Skeletal muscle tissue (tissue), 4 donors: ENCODE results near the gene FBXO4. TPM values are rescaled to one million over a fixed set of nuclear protein-coding genes. Genes with fewer than 3 reads are reported as not detected.
"Not testable (repeated sequence)": the region's sequence is repeated elsewhere in the genome, so short reads cannot be mapped to it uniquely, and the experiment has no call there.

Source experiments
- H3K27ac ChIP-seq: one replicate; pipeline ENCODE4 v1.7.0; 2013; ENCODE audit warnings: mild to moderate bottlenecking, low read depth, low read length, inconsistent platforms
- H3K27me3 ChIP-seq, 3 donors: one replicate each; pipeline ENCODE4 v1.7.0; 2013; ENCODE audit warnings: low read length in 3 of 3; ENCODE audit not compliant: control insufficient read depth in 3 of 3, insufficient read depth in 3 of 3
- H3K36me3 ChIP-seq, 3 donors: one replicate each; pipeline ENCODE4 v1.7.0; 2013; ENCODE audit warnings: low read length in 3 of 3; ENCODE audit not compliant: control insufficient read depth in 3 of 3, insufficient read depth in 3 of 3
- H3K4me1 ChIP-seq, 3 donors: one replicate each; pipeline ENCODE4 v1.7.0; 2013; ENCODE audit warnings: low read length in 3 of 3, mild to moderate bottlenecking in 3 of 3; ENCODE audit not compliant: control insufficient read depth in 3 of 3, insufficient read depth in 3 of 3
- H3K4me3 ChIP-seq, 3 donors: one replicate each; pipeline ENCODE4 v1.7.0; 2013; ENCODE audit warnings: low read length in 3 of 3
- H3K9ac ChIP-seq, 3 donors: one replicate each; pipeline ENCODE4 v1.7.0; 2013; ENCODE audit warnings: low read length in 3 of 3, mild to moderate bottlenecking in 3 of 3, moderate library complexity in 2 of 3, low read depth in 1 of 3
- H3K9me3 ChIP-seq, 3 donors: one replicate each; pipeline ENCODE4 v1.7.0; 2013; ENCODE audit warnings: low read length in 3 of 3; ENCODE audit not compliant: control insufficient read depth in 3 of 3
- total RNA-seq: library from RNA; depleted of rRNA; stranded (reverse); fragments of >200 nt; gene quantifications from one replicate; pipeline ENCODE4 v1.2.3, GENCODE V29; 2014
- donor health status: Osteomylitis.

Gene FBXO4
- total RNA-seq, 1 donor from 2014 or later = 8.4 TPM

- Histone ChIP-seq H3K4me1 (peaks cover 5 to 8% (median 6%) of the 10 kb centered on the region in 3 donors), H3K9ac (no peak overlapping the region), H3K27me3 (no peaks in the 10 kb centered on the region), H3K36me3 (peaks cover 13 to 37% (median 27%) of the 10 kb centered on the region in 3 donors), H3K4me3 (no peak overlapping the region), H3K9me3 (no peaks in the 10 kb centered on the region), H3K27ac (no peak overlapping the region)
Observed at GRCh38 chr5:41921166-41921565, 3.9 kb upstream of the FBXO4 start.

- Histone ChIP-seq H3K27ac (no peak overlapping the region), H3K9ac (no peak overlapping the region), H3K36me3 (peaks cover 13 to 35% (median 24%) of the 10 kb centered on the region in 3 donors), H3K4me3 (no peak overlapping the region), H3K4me1 (peaks cover 5 to 8% (median 6%) of the 10 kb centered on the region in 3 donors), H3K27me3 (no peaks in the 10 kb centered on the region), H3K9me3 (no peaks in the 10 kb centered on the region)
Observed at GRCh38 chr5:41921874-41922273, 3.2 kb upstream of the FBXO4 start.

DNA sequence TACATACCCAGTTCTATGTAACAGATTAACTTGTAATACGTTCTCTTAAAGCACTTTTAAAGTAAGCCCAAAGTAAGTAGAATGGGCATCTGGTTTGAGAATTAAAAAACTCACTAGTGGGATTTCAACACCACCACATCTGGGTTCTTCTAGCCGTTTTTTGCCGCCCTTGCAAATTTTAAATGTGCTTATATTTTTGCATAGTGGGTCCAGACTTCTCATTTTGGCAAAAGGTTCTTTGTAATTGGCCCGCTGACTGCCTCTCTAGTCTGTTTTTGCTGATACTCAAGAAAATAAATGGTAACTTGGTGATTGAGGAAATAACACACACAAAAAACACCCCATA is 582 bp upstream of the FBXO4 start:
- peak overlapping the region; percentile 70 to 94 (median 85) for H3K4me3 ChIP-seq
- H3K9ac ChIP-seq = peak overlapping the region; percentile 89 to 95 (median 91)
- H3K36me3 ChIP-seq = peaks cover 4 to 18% (median 4%) of the 10 kb centered on the region in 3 donors

DNA sequence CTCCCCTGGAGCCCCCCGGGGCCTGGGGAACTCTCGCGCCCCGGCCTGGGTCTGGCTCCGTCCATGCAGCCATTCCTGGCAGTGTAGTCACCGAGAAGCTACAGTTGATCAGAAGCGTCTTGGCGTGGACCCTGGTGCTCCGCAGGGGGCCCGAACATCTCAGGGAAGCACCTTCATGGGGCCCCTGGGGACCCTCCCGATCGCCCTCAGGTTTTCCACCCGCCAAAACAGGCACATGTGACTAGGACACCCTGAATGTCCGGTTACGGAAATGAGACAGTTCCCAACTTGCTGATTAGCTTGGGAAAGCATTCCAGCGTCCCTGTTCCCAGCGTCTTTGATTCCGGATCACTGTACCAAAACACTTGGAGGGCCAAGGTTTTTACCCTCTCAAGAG is 472 bp downstream of the FBXO4 start:
- H3K27ac ChIP-seq = peak overlapping the region; percentile 93
- H3K27me3 ChIP-seq = no peaks in the 10 kb centered on the region
- H3K9ac ChIP-seq = peak overlapping the region; percentile 89 to 95 (median 91)
- peaks cover 0 to 16% (median 2%) of the 10 kb centered on the region in 3 donors for H3K36me3 ChIP-seq
- peak overlapping the region; percentile 70 to 94 (median 85) for H3K4me3 ChIP-seq
- no peaks in the 10 kb centered on the region for H3K9me3 ChIP-seq
- H3K4me1 ChIP-seq = peaks cover 5 to 8% (median 6%) of the 10 kb centered on the region in 3 donors

More for the DNA sequence above, 582 bp upstream of the FBXO4 start:
- H3K27ac ChIP-seq = peak overlapping the region; percentile 93
- no peaks in the 10 kb centered on the region for H3K27me3 ChIP-seq
- peaks cover 5 to 8% (median 6%) of the 10 kb centered on the region in 3 donors for H3K4me1 ChIP-seq
- no peaks in the 10 kb centered on the region for H3K9me3 ChIP-seq

DNA sequence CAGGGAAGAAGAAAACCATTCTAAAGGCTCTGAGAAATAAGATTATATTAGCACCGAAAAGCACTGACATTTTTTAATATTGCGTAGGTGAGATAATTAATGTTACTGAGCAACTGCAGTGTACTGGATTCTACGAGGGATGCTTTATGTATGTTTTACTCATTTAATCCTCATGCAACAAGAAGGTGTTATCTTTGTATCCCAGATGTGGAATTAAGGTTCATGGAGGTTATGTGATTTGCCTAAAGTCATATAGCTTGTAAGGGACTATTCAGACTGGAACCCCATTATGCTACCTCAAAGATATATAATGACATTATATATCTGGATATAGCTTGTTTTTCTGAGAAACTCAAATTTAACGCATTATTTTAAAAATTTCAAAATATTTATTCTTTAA is 2.5 kb downstream of the FBXO4 start:
- Histone ChIP-seq H3K9me3 (no peaks in the 10 kb centered on the region), H3K4me1 (peaks cover 5 to 8% (median 6%) of the 10 kb centered on the region in 3 donors), H3K36me3 (peaks cover under 1 to 12% (median 2%) of the 10 kb centered on the region in 3 donors), H3K27me3 (no peaks in the 10 kb centered on the region), H3K9ac (no peak overlapping the region), H3K27ac (no peak overlapping the region), H3K4me3 (no peak overlapping the region)

DNA sequence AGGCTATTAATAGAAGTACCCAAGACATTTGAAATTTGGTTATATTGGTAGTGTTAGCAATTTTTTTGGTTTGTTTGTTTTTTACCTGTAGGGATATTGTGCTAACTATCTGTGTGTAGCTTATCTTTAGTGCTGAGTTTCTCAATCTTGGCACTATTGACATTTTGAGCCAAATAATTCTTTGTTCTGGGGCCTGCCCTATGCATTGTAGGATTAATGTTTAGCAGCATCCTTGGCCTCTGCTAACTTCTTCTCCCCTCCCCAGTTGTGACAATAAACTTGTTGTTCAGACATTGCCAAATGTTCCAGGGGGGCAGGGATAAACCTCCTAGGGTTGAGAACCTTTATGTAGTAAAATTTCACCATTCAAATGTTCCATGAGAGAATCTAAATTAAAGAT is 4.0 kb downstream of the FBXO4 start:
- no peaks in the 10 kb centered on the region for H3K9me3 ChIP-seq
- no peak overlapping the region for H3K4me3 ChIP-seq
- H3K27me3 ChIP-seq = no peaks in the 10 kb centered on the region
- H3K9ac ChIP-seq = no peak overlapping the region
- no peak overlapping the region for H3K27ac ChIP-seq
- peaks cover 5 to 8% (median 6%) of the 10 kb centered on the region in 3 donors for H3K4me1 ChIP-seq
- H3K36me3 ChIP-seq = peaks cover 2 to 15% (median 4%) of the 10 kb centered on the region in 3 donors

DNA sequence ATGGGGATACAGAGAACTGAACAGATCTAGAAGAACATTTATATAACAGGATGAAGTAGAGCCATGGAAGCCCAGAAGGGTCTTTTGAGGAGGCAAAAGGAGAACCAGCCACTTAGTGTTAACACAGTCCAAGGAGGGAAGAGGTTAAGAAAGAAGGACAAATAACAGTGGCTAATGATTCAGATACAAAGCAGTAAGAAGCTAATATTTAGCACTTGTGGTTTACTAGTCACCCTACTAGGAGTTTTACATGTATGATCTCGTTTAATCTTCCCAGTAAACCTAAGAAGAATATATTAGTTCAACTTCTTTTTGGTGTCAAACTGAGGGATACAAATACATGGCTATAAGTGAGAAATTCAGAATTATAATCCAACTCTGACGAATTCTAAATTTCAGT is 7.7 kb downstream of the FBXO4 start:
- Histone ChIP-seq H3K4me3 (no peak overlapping the region), H3K9me3 (no peaks in the 10 kb centered on the region), H3K27ac (no peak overlapping the region), H3K9ac (no peak overlapping the region), H3K27me3 (no peaks in the 10 kb centered on the region), H3K36me3 (peaks cover 10 to 31% (median 28%) of the 10 kb centered on the region in 3 donors), H3K4me1 (no peaks in the 10 kb centered on the region)

- Histone ChIP-seq H3K4me3 (no peak overlapping the region), H3K9ac (no peak overlapping the region), H3K4me1 (no peaks in the 10 kb centered on the region), H3K36me3 (peaks cover 13 to 28% (median 23%) of the 10 kb centered on the region in 3 donors), H3K27ac (no peak overlapping the region), H3K9me3 (no peaks in the 10 kb centered on the region), H3K27me3 (no peaks in the 10 kb centered on the region)
Observed at GRCh38 chr5:41935544-41935943, 10.5 kb downstream of the FBXO4 start.

GRCh38 chr5:41940641-41941040 is 15.6 kb downstream of the FBXO4 start:
- H3K36me3 ChIP-seq = peaks cover 7 to 12% (median 9%) of the 10 kb centered on the region in 3 donors
- H3K4me3 ChIP-seq = no peak overlapping the region

DNA sequence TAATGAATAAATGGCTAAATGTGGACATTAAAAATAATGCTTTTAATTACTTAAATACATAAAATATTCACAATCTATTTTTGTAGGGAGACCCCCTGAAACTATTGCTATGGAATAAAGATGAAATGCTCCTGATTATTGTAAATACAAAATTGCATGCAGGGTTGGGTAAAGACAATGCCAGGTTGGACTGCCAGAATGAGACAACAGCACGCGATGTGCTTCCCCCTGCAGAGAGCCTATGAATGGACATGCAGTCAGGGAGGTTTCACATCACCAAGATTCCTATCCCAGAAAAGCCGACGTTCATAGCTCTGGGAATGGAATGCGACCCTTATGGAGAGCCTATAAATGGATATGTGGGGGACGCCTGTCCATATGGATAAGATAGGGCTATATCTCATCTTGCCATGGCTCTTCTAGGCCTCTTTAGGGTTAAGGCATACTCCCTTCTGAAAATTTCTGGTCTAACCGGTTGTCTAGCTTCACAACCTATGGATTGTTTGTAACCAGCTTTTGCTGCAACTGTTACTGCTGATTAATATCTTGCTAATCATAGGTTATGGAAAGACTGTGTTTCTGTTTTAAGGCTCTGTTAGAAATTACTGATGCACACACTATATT is 20.4 kb downstream of the FBXO4 start:
- H3K9me3 ChIP-seq, H3K36me3 ChIP-seq, H3K4me1 ChIP-seq, H3K9ac ChIP-seq, H3K27me3 ChIP-seq, H3K4me3 ChIP-seq, H3K27ac ChIP-seq: not testable (repeated sequence)

More at GRCh38 chr5:41940641-41941040, 15.6 kb downstream of the FBXO4 start:
- no peak overlapping the region for H3K27ac ChIP-seq
- H3K9ac ChIP-seq = no peak overlapping the region
- no peaks in the 10 kb centered on the region for H3K9me3 ChIP-seq
- no peaks in the 10 kb centered on the region for H3K4me1 ChIP-seq
- H3K27me3 ChIP-seq = no peaks in the 10 kb centered on the region
